PC-9 (cell line): Measurements from ENCODE around the gene SERPINC1.

Experiments used
- CTCF ChIP-seq: fragments of 200-600 bp; sonication (generic); conservative IDR thresholded peaks from 2 replicates; pipeline ENCODE4 v1.6.1; 2017; ENCODE audit warnings: mixed run types, antibody characterized with exemption, mild to moderate bottlenecking, moderate library complexity
- EZH2 ChIP-seq: fragments of 200-600 bp; sonication (generic); IDR thresholded peaks from 2 replicates; pipeline ENCODE4 v1.8.0; 2017; ENCODE audit warnings: antibody characterized with exemption, low read depth

GRCh38 chr1:173856014-173856413 is 61.1 kb downstream of the SERPINC1 start:
- TF ChIP-seq CTCF, result no peak
- no peak for TF ChIP-seq EZH2
